HG02642 (cell line): ENCODE data around the gene CDC42EP3.

Experiments
- ATAC-seq: cut with Tn5 transposase; IDR thresholded peaks from one replicate; pipeline ENCODE4 v1.9.1; 2021; ENCODE audit warnings: mild to moderate bottlenecking; ENCODE audit not compliant: unreplicated experiment, poor library complexity

The CDC42EP3 gene

GRCh38 chr2:37658682-37659081 lies 12.8 kb downstream of the CDC42EP3 start:
- ATAC-seq, result no peak

GRCh38 chr2:37657471-37657870 lies 14.0 kb downstream of the CDC42EP3 start:
- no peak for ATAC-seq

- ATAC-seq, result no peak
Observed at GRCh38 chr2:37656512-37657423, 14.7 kb downstream of the CDC42EP3 start.

DNA sequence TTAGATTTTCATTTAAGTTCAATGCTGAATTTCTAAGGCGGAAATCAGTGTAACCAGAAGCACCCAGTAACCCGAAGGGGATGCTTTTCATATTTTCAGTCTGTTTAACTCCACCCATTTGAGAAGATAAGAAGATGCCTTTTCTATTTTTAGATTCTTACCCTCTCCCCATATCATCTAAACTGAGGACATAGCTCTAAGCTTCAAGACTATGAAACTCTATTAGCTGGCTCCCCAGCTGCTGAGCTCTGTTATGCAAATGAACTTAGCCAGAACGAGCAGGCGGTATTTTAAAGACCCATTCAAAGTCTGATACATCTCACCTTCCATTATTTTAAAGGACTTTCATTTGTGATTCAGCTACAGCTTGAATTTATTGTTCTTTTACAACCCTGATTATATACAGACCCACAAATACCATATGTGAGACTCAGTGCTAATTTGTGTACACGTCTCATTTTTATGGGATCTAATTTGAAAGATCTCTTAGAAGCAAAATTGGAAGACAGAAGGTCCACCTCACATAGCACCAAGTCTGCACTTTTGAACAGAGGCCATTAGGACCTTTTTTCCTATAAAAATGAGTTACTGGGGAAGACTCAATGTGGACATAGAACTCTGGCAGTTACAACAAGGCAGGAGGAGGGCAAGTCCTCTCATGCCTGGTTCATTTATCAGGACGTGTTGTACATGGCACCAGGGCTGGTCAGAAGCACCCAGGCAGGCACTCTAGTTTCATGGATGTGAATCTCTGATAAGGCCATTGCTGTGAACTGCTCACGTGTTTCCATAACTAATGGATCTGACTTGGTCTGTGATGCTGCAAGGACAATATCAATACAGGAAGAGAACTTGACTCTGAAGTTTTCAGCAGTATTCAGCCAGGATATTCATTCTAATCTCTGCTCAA lies 16.3 kb downstream of the CDC42EP3 start:
- peak; percentile 77 for ATAC-seq

DNA sequence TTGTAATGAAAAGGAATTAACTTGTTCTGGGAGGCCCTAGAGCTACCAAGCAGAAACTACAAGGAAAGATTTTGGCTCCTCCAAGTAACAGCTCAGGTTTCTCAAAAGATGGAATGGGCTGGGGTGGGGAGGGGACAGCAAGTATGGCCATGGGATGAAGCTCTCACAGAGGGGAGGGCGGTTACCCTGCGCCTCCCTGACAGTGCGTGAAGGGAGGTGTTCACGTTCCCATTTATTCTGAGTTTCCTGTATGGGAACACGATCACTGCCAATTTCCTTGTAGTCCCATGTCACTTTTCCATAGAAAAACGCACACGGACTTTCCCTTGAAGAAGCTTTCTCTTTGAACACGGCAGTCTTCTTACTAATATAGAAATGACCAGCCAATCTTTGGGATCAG lies 17.0 kb downstream of the CDC42EP3 start:
- no peak for ATAC-seq

GRCh38 chr2:37653805-37654378 lies 17.6 kb downstream of the CDC42EP3 start:
- ATAC-seq, result peak; percentile 44

- ATAC-seq, result no peak
Observed at GRCh38 chr2:37653093-37653492, 18.3 kb downstream of the CDC42EP3 start.

DNA sequence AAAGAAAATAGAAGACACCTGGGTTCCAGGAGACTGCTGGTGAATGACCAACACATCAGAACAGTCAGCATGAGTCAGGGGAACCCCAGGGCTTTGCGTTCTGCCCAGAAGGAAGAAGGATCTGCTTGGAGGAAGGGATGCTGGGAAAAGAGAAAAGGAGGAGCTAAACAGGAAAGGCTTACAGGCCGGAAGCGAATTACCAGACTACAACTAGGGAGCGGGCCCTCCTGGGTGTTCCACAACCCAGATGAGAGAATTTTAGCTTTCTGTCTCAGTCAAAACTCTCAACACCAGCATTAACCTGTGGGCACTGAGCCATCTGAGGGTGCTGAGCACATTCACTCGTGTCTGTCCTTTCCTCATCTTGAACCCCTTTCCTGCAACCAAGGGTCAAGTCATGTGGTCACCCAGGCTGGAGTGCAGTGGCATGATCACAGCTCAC lies 19.2 kb downstream of the CDC42EP3 start:
- ATAC-seq, result no peak

- no peak for ATAC-seq
Observed at GRCh38 chr2:37650548-37651093, 20.8 kb downstream of the CDC42EP3 start.

DNA sequence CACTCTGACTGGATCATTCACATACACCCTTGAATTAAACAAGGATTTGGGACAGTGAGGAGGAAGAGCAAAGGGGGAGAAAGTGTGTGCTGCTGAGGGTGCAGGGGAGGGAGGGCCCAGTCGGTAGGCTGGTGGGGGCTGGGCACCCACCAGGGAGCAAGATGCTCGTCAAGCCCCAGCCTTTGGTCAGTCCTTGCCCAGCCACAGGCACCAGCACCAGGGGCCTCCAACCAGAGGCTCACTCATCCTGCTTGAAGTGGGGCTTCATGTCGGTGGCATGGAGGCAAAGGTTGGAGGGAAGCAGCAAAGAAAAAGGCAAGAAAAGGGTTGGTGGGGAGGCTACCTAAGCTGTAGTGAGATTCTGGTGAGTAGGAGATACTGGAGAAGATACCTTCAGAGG lies 21.9 kb downstream of the CDC42EP3 start:
- no peak for ATAC-seq

DNA sequence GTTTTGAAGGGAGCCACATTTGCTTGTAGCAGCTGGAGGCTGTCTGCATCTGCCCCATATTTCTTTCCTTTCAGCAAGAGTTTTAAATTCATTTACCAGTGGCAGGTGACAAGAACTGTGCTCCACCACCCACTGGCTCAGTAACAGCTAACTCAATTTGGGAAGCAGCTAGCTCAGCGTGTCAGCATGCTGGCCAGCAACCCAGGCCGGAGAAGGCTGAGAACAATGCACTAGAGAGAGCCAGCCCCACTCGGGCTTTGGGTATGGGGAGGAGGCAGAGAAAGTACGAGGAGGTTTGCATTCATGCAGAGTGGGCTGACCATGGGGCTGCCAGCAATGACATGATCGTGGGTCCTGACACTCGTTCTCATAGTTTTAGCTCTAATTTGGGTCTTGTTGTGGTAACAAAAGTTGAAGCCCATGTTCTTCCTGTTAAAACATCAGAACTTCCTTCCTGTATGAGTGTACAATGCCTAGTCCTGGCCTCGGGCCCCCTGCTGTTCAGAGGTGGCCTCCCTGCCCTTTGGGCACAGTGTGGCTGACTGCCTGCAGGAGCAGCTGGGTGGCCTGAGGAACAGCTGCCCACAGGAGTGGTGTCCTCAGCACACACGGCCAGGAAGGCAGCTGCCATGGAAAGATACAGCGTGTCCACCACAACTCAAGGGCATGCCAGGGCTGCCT lies 23.0 kb downstream of the CDC42EP3 start:
- ATAC-seq, result no peak

DNA sequence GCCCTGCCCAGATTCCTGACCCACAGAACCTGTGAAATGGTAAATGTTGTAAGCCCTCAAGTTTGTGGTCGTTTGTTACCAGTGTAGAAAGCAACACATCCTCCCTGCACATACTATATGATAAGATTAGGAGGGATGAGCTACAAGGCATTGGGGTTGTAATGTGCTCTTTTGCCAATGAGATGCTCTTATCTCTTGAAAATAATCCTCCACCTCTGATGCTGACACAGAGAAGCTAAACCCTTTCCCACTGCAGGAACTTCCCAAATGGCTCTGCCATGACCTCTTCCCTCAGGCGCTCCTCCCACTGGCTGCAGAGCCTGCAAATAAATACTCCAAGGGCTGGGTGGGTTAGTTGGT lies 23.5 kb downstream of the CDC42EP3 start:
- ATAC-seq, result no peak

DNA sequence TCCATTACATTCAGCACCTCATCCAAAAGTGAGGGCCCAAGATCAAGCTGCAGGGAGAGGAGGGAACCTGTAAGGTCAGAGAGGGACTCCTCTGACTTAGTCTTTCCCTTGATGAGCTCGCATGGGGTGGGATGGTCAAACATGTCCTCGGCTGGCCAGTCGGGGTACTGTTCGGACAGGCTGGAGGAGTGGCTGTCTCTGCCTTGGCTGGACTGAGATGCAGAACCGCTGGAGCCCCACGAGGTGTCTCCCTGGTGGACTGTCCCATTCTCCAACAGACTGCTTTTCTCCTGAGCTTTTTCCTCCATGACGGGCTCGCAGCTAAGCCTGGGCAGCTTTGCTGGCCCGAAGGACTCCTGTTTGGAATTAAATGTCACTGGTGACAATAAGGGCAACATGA lies 25.6 kb downstream of the CDC42EP3 start:
- ATAC-seq, result no peak

GRCh38 chr2:37645362-37645761 lies 26.1 kb downstream of the CDC42EP3 start:
- ATAC-seq, result no peak

GRCh38 chr2:37644191-37644590 lies 27.3 kb downstream of the CDC42EP3 start:
- ATAC-seq, result no peak

- no peak for ATAC-seq
Observed at GRCh38 chr2:37643730-37644078, 27.7 kb downstream of the CDC42EP3 start.

DNA sequence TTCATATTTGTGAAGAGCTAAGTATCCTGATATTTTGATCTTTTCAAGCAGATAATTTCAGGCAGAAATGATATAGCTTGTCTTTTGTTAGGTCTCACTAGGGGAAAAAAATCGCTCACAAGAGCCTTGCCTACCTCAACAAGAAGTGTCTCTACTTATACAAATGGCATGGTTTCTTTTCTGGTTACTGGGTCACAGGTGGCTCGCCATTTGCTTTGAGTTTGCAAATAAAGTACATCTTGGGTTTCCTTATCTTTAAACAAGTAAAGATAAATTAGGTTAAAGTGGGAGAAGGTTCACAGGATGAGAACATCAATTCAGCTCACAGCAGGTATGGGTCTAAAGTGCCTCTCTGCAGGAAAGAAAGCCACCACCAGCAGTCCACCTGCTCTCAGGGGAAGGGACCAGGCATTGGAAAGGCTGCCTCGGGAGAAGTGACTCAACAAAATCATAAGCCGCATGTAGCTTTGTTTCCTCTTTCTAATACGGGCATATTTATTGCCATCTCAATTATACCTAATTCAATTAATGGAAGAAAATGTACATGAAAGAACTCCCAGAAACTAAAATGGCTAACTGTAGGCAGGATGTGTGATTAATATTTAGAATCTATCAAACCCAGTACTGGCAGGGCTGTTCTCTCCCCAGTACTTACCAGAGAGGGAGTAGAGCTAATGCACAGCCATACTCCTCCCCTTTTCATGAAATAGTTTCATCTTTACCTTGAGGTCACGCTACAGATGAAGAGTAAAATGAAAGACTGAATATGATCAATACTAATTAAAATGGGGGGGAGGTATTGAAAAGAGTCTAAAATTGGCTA lies 28.3 kb downstream of the CDC42EP3 start:
- no peak for ATAC-seq

DNA sequence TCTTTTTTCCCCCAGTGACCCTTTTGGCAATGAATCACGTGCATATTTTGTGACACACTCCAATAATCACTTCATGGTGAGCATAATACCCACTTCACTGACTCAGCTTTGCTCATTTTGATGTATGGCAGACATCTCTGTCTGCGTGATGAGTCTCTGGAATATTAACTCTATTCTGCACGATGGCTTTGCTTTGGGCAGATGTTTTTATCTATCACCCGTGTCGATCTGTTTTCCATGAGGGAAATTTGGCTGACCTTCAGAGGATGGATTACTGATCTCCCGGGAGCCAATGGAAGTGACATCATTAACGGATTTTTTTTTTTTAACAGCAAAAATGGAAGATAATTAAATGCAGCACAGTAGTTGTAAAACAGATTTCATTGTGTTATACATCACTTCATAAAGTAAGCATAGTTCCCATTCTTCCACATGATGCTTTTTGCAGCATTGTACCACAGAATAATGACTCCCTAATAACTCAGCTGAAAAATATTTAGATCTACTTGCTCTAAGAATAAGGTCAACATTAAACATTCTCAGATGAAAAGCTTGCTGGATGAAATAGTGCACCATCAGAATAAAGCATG lies 29.8 kb downstream of the CDC42EP3 start:
- no peak for ATAC-seq

GRCh38 chr2:37639631-37640030 lies 31.8 kb downstream of the CDC42EP3 start:
- no peak for ATAC-seq
